Stimulated activated CD8-positive, alpha-beta memory T cell treated with anti-CD3 and anti-CD28 coated beads, Interleukin-15, amount 100 ng/mL, for 48 hours (primary cell): Measurements from ENCODE around the gene ATP13A4.

Experiments
- DNase-seq, 2 donors: peaks; one replicate each; pipeline ENCODE4 v3.0.0-alpha.2; 2020; ENCODE audit warnings: low read depth in 2 of 2

Gene ATP13A4

DNA sequence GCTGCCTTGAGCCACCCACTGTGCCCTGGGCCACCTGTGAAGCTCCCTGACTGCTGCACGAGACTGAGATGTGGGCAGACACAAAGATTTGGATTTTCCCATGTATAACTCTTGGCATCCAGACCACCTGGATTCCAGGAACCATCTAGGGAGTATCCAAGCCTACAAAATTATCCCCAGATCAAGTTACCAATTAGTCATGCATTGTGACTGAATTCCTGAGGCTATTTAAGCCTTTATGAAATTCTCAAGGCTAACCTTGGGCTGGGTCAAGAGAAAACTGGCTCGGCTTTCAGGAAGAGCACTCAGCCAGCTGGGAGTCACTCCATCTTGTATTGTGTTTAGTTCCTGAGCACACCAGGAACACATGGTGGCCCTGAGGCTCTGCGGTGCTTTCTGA, 162.8 kb downstream of the ATP13A4 start:
- no peak for DNase-seq

DNA sequence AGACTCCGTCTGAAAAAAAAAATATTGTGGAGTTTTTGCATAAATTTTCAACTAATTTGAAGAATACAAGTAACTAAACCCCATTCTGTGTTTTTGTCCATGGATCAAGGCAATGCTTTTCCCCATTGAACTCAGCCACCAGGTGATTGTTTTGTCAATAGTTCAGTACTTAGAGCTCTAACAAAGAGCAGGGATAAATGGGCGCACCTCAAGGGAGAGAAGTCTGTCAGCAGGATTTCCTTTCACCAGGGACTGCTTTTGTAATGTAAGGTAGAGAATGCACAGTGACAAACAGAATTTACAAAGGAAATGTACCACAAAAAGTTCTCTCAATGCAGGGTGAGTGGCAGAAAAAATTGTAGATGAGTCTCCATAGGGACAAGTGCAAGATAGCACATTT, 165.4 kb downstream of the ATP13A4 start:
- DNase-seq: no peak

- no peak for DNase-seq
Measured at GRCh38 chr3:193388361-193388760, 166.3 kb downstream of the ATP13A4 start.

DNA sequence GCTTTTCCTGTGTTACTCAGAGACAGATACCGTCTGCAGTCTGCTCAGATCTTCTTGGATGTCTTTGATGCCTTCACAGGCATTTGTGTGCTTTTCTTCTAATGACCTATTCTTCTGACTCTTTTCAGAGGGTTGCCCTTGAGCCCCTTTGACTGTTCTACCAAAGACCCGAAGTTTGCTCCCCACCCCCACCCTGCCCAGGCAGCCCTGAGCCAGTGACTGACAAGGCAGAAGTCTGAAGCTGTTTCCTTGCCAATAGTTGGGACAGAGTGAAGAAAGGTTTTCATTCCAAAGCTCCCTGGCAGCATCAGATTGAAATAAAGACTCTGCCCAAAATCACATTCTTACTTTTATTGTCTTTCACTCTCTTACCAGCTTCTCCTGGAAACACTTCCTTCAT, 167.1 kb downstream of the ATP13A4 start:
- no peak for DNase-seq

GRCh38 chr3:193378706-193379105, 176.0 kb downstream of the ATP13A4 start, which contains the start of gene ATP13A5:
ATP13A5 (minus strand) TSS chr3:193378753; CDS start chr3:193378725, 28 bp downstream.
- no peak for DNase-seq

DNA sequence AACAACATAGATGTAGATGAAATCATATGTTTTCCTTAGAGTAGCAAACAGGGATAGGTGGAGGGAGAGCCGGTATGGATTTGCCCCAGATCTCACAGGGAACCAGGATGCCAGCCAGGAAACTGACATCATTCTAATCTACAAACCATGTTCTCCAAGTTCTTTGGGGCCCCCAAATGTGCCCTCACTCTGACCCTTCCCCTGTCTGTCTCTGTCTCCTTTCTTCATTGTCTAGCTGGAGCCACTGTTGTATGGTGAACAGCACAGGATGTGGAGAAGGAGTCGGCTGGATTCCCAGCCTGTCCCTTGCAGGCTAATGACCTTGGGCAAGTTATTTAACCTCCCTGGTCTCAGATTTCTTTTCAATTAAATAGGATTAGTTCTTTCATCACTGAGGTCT, 177.1 kb downstream of the ATP13A4 start:
- no peak for DNase-seq

- no peak for DNase-seq
Measured at GRCh38 chr3:193375614-193376013, 179.1 kb downstream of the ATP13A4 start.

DNA sequence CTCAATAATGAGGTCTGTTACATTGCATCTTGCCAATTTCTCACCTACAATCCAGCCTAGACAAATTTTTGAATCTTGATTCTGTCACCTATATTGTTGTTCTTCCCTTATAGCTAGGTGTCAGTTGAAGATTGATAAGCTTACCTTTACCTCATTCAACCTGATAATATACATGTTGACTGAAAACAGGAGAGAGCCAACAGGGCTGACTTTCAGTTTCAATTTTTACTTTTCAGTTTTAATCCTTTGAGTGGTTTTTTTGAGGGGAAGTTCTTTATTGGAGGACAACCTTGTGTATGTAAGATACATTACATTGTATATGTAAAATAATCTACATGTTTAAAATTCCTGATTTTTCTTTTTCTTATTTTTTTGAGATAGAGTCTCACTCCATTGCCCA, 181.9 kb downstream of the ATP13A4 start:
- DNase-seq: no peak

DNA sequence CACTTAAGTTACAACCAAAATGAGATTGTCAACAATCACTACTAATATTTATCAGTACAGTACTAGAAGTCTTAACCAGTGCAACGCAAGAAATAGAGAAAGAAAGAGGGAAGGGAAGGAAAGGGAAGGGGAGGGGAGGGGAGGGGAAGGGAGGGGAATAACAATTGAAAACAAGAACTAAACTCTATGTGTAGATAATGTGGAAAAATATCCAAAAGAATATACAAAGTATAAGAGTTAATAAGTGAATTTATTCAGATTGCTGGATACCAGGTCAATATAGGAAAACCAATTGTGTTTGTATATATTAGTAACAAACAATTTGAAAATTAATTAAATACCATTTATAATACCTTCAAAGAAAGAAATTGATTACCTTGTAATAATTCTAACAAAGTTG, 186.8 kb downstream of the ATP13A4 start:
- no peak for DNase-seq

DNA sequence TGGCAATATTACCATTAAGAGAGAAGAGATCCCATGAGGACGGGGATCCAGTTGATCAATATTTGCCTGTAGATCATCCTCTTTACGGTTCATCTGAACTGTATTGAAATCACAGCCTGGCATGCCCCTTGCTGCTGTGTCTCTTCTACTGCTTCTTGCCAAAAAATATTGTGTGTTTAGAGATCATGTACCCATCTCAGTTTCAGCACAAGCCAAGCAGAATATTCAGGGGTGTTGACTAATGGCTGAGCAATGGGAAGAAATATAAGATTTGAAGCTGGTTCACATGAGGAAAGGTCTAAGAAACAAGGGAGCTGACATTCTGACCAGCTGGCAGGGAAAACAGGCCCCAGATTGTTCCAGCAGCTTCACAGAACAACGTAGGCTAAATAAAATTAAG, 197.4 kb downstream of the ATP13A4 start:
- no peak for DNase-seq

GRCh38 chr3:193354423-193354822, 200.3 kb downstream of the ATP13A4 start:
- DNase-seq: no peak
